ENCODE data around the gene SMPD1.

Gene SMPD1

DNA sequence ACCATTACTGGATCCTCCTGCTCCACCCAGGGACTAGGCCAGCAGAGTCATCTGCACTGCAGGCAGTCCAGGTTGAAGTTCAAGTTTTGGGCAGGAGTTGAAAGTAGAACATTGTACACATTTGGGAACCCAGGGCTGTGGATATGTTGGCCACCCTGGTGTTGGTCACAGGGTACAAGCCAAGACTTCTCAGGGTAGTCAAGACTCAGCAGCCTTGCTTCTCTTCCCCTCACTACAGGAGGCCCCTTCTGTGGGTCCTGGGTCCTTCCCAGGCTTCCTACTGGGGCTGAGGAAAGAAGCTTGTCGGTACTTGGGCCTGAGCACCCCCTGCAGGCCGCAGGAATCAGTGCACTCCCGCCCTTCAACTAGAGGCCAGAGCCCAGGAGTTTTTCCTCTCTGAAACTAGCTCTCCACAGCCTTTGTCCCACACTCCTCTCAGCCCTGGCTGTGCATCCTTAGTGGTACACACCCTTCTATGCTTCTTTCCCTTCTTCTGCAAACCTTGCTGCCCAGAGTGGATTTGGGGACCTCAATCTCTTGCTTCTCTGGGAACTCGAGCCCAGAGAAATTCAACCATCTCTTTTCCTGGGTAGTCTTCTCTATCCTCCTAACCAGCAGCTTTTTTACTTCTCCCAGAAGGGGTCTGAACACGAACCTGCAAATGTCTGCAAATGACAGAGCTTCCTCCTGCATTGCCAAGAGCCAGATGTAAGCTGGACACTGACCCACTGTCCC, 53.2 kb downstream of the SMPD1 start:
- H3K4me1 ChIP-seq (ENCODE audit: low read length) = peaks cover under 1% of the 10 kb centered on the region; the same call in 1 of the 2 replicates
- H4K20me1 ChIP-seq (ENCODE audit: insufficient read depth, low read length) = no peaks in the 10 kb centered on the region
- no peaks in the 10 kb centered on the region for H3K79me2 ChIP-seq (ENCODE audit: low read length)
- H3K9me3 ChIP-seq (ENCODE audit: insufficient read depth, low read length) = no peaks in the 10 kb centered on the region
- peak; percentile 84 for TF ChIP-seq CTCF (IDR thresholded peaks at IDR 0.05; ENCODE audit: low read depth, low read length)
- TF ChIP-seq EZH2phosphoT487 (IDR thresholded peaks at IDR 0.05; ENCODE audit: low read depth) = no peak
- H3K4me3 ChIP-seq (ENCODE audit: low read length) = no peak overlapping the region
- no peak overlapping the region for H3K27ac ChIP-seq (ENCODE audit: low read length)
- no peaks in the 10 kb centered on the region for H3K27me3 ChIP-seq (ENCODE audit: low read depth, low read length)
- H3K4me2 ChIP-seq (ENCODE audit: low read length) = no peak overlapping the region
- H2AFZ ChIP-seq (ENCODE audit: low read depth, low read length) = no peak overlapping the region
- H3K36me3 ChIP-seq (replicated peaks; ENCODE audit: low read depth, low read length) = no peaks in the 10 kb centered on the region
- H3K9ac ChIP-seq (ENCODE audit: low read length) = no peak overlapping the region

Measured in OCI-LY3 (cell line).